Measurements from ENCODE around the gene ATE1.
"Not testable (repeated sequence)": the region's sequence is repeated elsewhere in the genome, so short reads cannot be mapped to it uniquely, and the experiment has no call there.

ATE1 gene

GRCh38 chr10:121732172-121732571 is 195.7 kb downstream of the ATE1 start:
- DNase-seq = no peak

GRCh38 chr10:121724282-121724681 is 203.5 kb downstream of the ATE1 start:
- no peak for DNase-seq

- no peak for DNase-seq
Observed at GRCh38 chr10:121722665-121723064, 205.2 kb downstream of the ATE1 start.

GRCh38 chr10:121721257-121721656 is 206.6 kb downstream of the ATE1 start:
- no peak for DNase-seq

GRCh38 chr10:121715969-121716368 is 211.9 kb downstream of the ATE1 start:
- no peak for DNase-seq

- DNase-seq = no peak
Observed at GRCh38 chr10:121715076-121715475, 212.8 kb downstream of the ATE1 start.

GRCh38 chr10:121713486-121713885 is 214.3 kb downstream of the ATE1 start:
- no peak for DNase-seq

- DNase-seq = no peak
Observed at GRCh38 chr10:121710971-121711370, 216.9 kb downstream of the ATE1 start.

- DNase-seq = no peak
Observed at GRCh38 chr10:121710207-121710606, 217.6 kb downstream of the ATE1 start.

- DNase-seq = no peak
Observed at GRCh38 chr10:121709675-121710073, 218.2 kb downstream of the ATE1 start.

- no peak for DNase-seq
Observed at GRCh38 chr10:121708728-121709674, 218.8 kb downstream of the ATE1 start.

- no peak for DNase-seq
Observed at GRCh38 chr10:121702351-121703320, 225.2 kb downstream of the ATE1 start.

- no peak for DNase-seq
Observed at GRCh38 chr10:121700416-121700815, 227.4 kb downstream of the ATE1 start.

GRCh38 chr10:121699703-121700102 is 228.1 kb downstream of the ATE1 start:
- DNase-seq = not testable (repeated sequence)

- no peak for DNase-seq
Observed at GRCh38 chr10:121698902-121699301, 228.9 kb downstream of the ATE1 start.

- DNase-seq = no peak
Observed at GRCh38 chr10:121698336-121698735, 229.5 kb downstream of the ATE1 start.

GRCh38 chr10:121696854-121697253 is 231.0 kb downstream of the ATE1 start:
- DNase-seq = no peak

GRCh38 chr10:121695731-121696464 is 231.9 kb downstream of the ATE1 start:
- no peak for DNase-seq

GRCh38 chr10:121694966-121695643 is 232.7 kb downstream of the ATE1 start:
- no peak for DNase-seq

GRCh38 chr10:121694327-121694965 is 233.4 kb downstream of the ATE1 start:
- no peak for DNase-seq

- DNase-seq = no peak
Observed at GRCh38 chr10:121692626-121693025, 235.2 kb downstream of the ATE1 start.

GRCh38 chr10:121690970-121691369 is 236.9 kb downstream of the ATE1 start:
- DNase-seq = no peak
